ENCODE results near the gene ANO4. TPM values are rescaled to one million over a fixed set of nuclear protein-coding genes. Genes with fewer than 3 reads are reported as not detected.

ANO4 gene
- total and polyA plus RNA-seq, 2 of the 8 experiments (the other 6 are each of a cell fraction or from before 2014, with no cell fraction given) = 1.1 to 3.4 TPM

DNA sequence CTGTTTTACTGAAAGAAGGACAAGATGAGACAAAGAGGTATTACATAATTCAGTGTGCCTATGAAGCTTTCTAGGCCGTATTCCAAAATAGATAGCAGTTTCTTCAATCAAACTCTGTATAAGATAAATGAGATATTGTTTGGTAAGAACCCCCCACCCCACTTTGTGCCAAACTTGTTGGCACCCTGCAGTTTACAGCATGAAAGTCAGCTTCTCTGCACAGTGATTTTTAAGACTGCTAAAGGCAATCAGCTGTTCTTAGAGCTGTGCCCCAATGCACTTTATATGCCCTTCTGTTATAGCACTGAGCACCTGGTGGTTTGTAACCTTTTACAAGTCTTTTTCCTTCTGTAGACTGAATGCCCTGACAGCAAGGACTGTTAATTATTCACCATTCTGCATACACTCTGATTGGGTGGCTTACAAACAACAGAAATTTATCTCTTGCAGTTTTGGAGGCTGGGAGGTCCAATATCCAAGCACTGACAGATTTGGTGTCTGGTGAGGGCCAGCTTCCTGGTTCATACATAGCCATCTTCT lies 76.7 kb downstream of the ANO4 start:
- H4K91ac ChIP-seq (replicated peaks; ENCODE audit: insufficient read length, low read length) = no peak overlapping the region
- no peak overlapping the region for H3K27ac ChIP-seq (ENCODE audit: low read depth, low read length)
- H3K23ac ChIP-seq (ENCODE audit: insufficient read length) = no peak overlapping the region
- H3K4me2 ChIP-seq (ENCODE audit: insufficient read depth in 1 of 2, low read depth in 2 of 2, low read length in 2 of 2) = no peak overlapping the region
- DNase-seq (ENCODE audit: low read depth in 1 of 2, low spot score in 2 of 2) (no peak), FAIRE-seq (no peak)
- H3K18ac ChIP-seq (ENCODE audit: extremely low read depth, low read length) = no peak overlapping the region
- H3K9ac ChIP-seq (replicated peaks in 1 of 4; ENCODE audit: extremely low read depth in 1 of 4, low read depth in 3 of 4, low read length in 3 of 4) = no peak overlapping the region
- no peaks in the 10 kb centered on the region for H3K79me1 ChIP-seq (ENCODE audit: low read depth, low read length)
- H3K4me3 ChIP-seq (ENCODE audit: extremely low read depth in 1 of 4, insufficient read depth in 2 of 4, low read depth in 3 of 4, low read length in 4 of 4) = no peak overlapping the region
- no peak overlapping the region for H2BK120ac ChIP-seq (replicated peaks; ENCODE audit: low read depth, low read length)
- no peaks in the 10 kb centered on the region for H3K79me2 ChIP-seq (ENCODE audit: control insufficient read depth in 1 of 2, insufficient read depth in 2 of 2, low read length in 2 of 2)
- H2BK5ac ChIP-seq (ENCODE audit: low read depth, low read length) = no peak overlapping the region
- H3K23me2 ChIP-seq (ENCODE audit: low read depth, low read length) = no peaks in the 10 kb centered on the region
- CTCF ChIA-PET (ENCODE audit: partially characterized antibody) = interaction anchor here (1.4 to 1.5 kb wide), 2 partner anchors 10 to 11 kb away, joined by 3 to 6 read pairs; no protein-coding TSS in a partner anchor
- no peak for TF ChIP-seq SIX5 (IDR thresholded peaks at IDR 0.05; ENCODE audit: low read depth, low read length)
- TF ChIP-seq RAD21 (IDR thresholded peaks at IDR 0.05 in 1 of 2, conservative IDR thresholded peaks at IDR 0.05 in 1 of 2; ENCODE audit: low read depth in 2 of 2, low read length in 2 of 2) = no peak
- H2BK12ac ChIP-seq (ENCODE audit: low read depth, low read length) = no peak overlapping the region
- H2BK15ac ChIP-seq (ENCODE audit: low read length) = no peak overlapping the region
- POLR2A ChIA-PET (ENCODE audit: partially characterized antibody) = no interaction called here
- H2BK20ac ChIP-seq (ENCODE audit: low read length) = no peak overlapping the region
- H4K20me1 ChIP-seq (replicated peaks in 1 of 2; ENCODE audit: control insufficient read depth in 1 of 2, insufficient read depth in 2 of 2, low read length in 2 of 2) = no peaks in the 10 kb centered on the region
- H3K36me3 ChIP-seq (ENCODE audit: control insufficient read depth in 2 of 4, insufficient read depth in 4 of 4, low read length in 3 of 4) = no peaks in the 10 kb centered on the region
- H3K4me1 ChIP-seq (replicated peaks in 1 of 4; ENCODE audit: control insufficient read depth in 3 of 4, insufficient read depth in 4 of 4, low read length in 3 of 4) = no peaks in the 10 kb centered on the region
- H2AFZ ChIP-seq (ENCODE audit: low read length) = no peak overlapping the region
- 89% methylated on average over 1 of the region's 1 CpG; no CpG with 5 or more reads in 1 of the 2 experiments for WGBS, 2 experiments (ENCODE audit: extremely low coverage in 1 of 2, insufficient coverage in 1 of 2, insufficient read length in 1 of 2, insufficient replicate concordance in 2 of 2, low coverage in 1 of 2, low lambda C conversion rate in 2 of 2, missing lambda C conversion rate in 1 of 2)
- no peak overlapping the region for H3K14ac ChIP-seq (ENCODE audit: insufficient read length)
- no peak overlapping the region for H2AK5ac ChIP-seq (ENCODE audit: low read depth, low read length)
- peaks cover 5 to 10% of the 10 kb centered on the region in 2 experiments for H3K9me3 ChIP-seq (ENCODE audit: insufficient read depth in 2 of 2, low read depth in 1 of 2, low read length in 1 of 2)
- H3K27me3 ChIP-seq (replicated peaks in 1 of 4; ENCODE audit: control insufficient read depth in 3 of 4, extremely low read depth in 1 of 4, insufficient read depth in 3 of 4, low read length in 3 of 4) = no peaks in the 10 kb centered on the region
- no peak overlapping the region for H4K5ac ChIP-seq (ENCODE audit: insufficient read length, low read depth, low read length)
- no peak overlapping the region for H4K8ac ChIP-seq (ENCODE audit: extremely low read depth, insufficient read depth, low read length)
- H3K4ac ChIP-seq (replicated peaks; ENCODE audit: insufficient read length, low read depth, low read length) = no peak overlapping the region
- H3K56ac ChIP-seq (replicated peaks; ENCODE audit: insufficient read length, low read depth, low read length) = no peak overlapping the region
